Mucosa of stomach (tissue), 1 donor: ENCODE data around the gene PALLD.

Experiments used
- H3K27me3 ChIP-seq: one replicate; pipeline ENCODE4 v1.7.0; 2013; ENCODE audit warnings: mild to moderate bottlenecking, low read length; ENCODE audit not compliant: control insufficient read depth, insufficient read depth
- H3K36me3 ChIP-seq: one replicate; pipeline ENCODE4 v1.7.0; 2013; ENCODE audit warnings: low read length; ENCODE audit not compliant: control insufficient read depth, insufficient read depth
- H3K4me1 ChIP-seq: one replicate; pipeline ENCODE4 v1.7.0; 2013; ENCODE audit warnings: mild to moderate bottlenecking, low read length; ENCODE audit not compliant: control insufficient read depth, insufficient read depth
- H3K4me3 ChIP-seq: one replicate; pipeline ENCODE4 v1.7.0; 2013; ENCODE audit warnings: low read length
- H3K9ac ChIP-seq: one replicate; pipeline ENCODE4 v1.7.0; 2013; ENCODE audit warnings: mild to moderate bottlenecking, low read length, moderate library complexity
- H3K9me3 ChIP-seq: one replicate; pipeline ENCODE4 v1.7.0; 2013; ENCODE audit warnings: mild to moderate bottlenecking, low read length, moderate library complexity; ENCODE audit not compliant: control insufficient read depth
- donor health status: Pancreatic carcinoma.

PALLD gene

DNA sequence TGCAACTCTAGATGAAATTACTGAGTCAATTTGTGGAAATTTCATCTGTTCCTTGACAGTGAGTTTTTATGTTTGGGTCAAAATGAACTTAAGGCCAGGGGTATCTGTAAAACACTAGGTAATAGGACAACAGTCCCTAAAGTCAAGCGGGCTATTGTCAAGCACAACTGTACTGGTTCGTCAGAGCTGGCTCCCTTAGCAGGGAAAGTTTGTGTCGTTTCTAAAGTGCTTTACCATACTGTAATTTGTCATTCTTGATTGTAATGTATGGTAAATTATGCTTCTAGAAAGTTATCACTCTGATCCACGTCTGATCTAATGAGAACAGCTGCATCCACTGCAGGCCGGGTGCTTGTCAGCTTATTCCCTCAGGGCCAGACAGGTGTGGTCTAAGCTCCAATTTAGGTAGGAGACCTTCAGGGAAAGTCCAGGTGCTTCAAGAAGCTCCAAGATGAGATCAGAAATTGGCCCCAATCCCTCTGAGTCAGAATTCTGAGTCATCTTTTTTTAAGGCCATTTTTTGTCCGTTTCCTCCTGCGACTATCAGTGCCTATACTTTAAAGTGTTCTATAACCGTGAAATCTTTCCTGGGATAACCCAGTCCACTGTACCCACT, 92.2 kb downstream of the PALLD start:
- H3K4me1 ChIP-seq, result peaks cover 5% of the 10 kb centered on the region
- no peaks in the 10 kb centered on the region for H3K36me3 ChIP-seq
- no peaks in the 10 kb centered on the region for H3K9me3 ChIP-seq
- H3K4me3 ChIP-seq, result no peak overlapping the region
- no peaks in the 10 kb centered on the region for H3K27me3 ChIP-seq
- no peak overlapping the region for H3K9ac ChIP-seq

DNA sequence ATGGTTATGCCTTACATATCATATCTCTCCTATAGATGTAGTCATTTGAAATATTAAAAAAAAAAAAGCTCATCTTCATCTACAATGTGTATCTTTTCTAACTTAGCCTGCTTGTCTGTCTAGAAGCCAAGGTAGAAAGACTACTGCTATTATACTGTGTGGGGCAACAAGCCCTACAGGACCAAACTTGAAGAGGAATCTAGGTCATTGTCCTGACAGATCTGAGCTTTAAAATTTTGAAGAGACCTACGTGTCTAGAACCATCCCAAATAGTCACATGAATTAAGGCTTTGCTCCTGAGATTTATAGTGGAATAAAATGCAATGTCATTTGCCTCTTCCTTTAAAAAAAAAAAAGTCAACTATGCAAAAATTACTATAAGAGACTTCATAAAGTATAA, 95.8 kb downstream of the PALLD start:
- Histone ChIP-seq H3K4me1 (no peaks in the 10 kb centered on the region), H3K36me3 (no peaks in the 10 kb centered on the region), H3K9ac (no peak overlapping the region)

DNA sequence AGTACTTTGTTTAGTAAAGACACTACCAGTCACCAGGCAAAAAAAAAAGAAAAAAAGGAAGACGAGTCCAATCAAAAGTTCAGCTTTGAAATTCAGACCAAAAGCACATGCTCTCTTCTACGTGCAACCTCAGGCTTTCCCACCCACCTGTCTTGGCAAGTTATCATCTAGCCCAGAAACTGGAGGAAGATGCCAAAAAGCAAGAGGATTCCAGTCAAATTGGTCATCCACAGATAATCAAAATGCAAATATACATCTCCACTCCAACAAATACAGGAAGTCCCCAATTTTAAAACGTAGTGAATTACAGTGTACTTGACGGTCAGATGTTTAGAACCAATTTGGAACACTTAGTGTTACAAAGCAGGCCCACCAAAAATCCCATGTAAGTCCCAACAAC, 96.5 kb downstream of the PALLD start:
- no peak overlapping the region for H3K4me3 ChIP-seq
- H3K4me1 ChIP-seq, result no peaks in the 10 kb centered on the region
- no peaks in the 10 kb centered on the region for H3K36me3 ChIP-seq
- H3K27me3 ChIP-seq, result no peaks in the 10 kb centered on the region
- no peaks in the 10 kb centered on the region for H3K9me3 ChIP-seq
- no peak overlapping the region for H3K9ac ChIP-seq

More for the DNA sequence above, 95.8 kb downstream of the PALLD start:
- H3K4me3 ChIP-seq, result no peak overlapping the region
- H3K27me3 ChIP-seq, result no peaks in the 10 kb centered on the region
- H3K9me3 ChIP-seq, result no peaks in the 10 kb centered on the region

DNA sequence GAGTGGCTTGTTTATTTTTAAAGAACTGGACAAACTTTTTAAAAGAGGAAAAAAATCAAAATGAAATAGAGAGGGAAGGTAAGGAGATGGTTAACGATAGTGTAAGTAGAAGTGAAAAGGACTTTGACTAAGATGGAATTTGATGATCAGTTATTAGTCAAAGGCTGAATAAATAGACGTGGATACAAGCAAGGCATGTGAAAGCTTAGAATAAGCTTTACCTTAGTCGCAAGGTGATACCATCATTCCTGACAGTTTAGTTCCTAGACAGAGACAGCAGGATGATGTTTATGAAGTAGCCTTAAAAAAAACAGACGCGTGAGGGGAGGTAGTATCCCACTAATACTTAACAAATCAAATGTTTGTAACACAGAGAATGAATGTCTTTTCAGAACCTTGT, 97.3 kb downstream of the PALLD start:
- no peaks in the 10 kb centered on the region for H3K9me3 ChIP-seq
- H3K9ac ChIP-seq, result no peak overlapping the region
- H3K4me3 ChIP-seq, result no peak overlapping the region
- H3K4me1 ChIP-seq, result no peaks in the 10 kb centered on the region
- H3K36me3 ChIP-seq, result no peaks in the 10 kb centered on the region
- no peaks in the 10 kb centered on the region for H3K27me3 ChIP-seq

DNA sequence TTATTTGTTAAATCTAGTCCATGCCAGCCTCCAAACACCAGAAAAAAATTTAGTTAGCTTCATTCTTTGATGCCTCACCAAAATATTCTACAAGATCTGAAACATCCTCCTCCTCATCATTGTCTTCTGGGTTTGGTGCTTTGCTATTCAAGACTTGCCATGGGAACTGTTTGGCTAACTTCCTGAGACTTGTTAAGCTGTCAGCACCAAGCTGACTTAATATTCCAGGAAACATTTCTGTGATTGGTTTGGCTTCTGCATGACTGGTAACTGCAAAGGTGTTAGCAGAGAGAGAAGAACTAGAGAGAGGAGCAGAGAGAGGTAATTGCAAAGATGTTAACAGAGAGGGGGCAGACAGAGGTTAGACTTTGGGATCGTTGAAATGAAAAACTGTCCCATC, 101.3 kb downstream of the PALLD start:
- no peaks in the 10 kb centered on the region for H3K4me1 ChIP-seq
- no peaks in the 10 kb centered on the region for H3K27me3 ChIP-seq
- no peak overlapping the region for H3K9ac ChIP-seq
- no peaks in the 10 kb centered on the region for H3K36me3 ChIP-seq
- no peaks in the 10 kb centered on the region for H3K9me3 ChIP-seq
- no peak overlapping the region for H3K4me3 ChIP-seq

DNA sequence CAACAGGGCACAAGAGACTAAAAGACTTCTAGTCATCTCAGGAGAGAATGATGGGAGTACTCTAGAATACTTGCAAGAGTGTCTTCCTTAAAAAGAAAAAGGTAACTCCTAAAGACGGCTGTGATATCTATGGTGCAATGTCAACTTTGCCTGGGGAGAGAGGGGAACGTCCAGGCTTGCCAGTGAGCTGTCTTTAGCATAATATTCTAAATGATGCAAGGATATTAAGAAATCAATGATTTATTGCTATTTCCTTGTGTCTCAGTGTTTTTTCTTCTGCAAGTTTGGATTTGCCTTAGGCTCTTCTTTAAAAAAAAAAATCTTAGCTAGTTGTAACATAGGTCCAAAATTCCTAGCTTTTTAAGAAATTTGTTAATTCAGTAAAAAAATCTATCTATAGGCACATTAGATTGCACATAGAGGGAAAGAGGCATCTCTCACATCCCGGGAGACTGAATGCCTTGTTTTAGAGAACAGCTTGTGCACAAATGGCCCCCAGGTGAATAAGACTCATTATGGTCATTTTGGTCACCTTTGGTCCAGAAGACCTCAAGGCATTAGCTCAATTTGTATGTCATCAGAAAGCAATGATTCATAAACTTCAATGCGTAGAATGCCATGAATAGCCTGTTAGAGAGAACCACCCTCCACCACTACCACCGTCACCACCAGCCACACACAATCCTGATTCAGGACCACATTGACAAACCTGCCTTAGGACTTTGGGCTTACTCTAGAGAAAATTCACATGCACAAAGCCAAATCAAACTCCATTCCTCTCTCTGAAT, 104.1 kb downstream of the PALLD start:
- no peak overlapping the region for H3K4me3 ChIP-seq
- no peak overlapping the region for H3K9ac ChIP-seq
- no peaks in the 10 kb centered on the region for H3K27me3 ChIP-seq
- no peaks in the 10 kb centered on the region for H3K9me3 ChIP-seq
- no peaks in the 10 kb centered on the region for H3K4me1 ChIP-seq
- H3K36me3 ChIP-seq, result no peaks in the 10 kb centered on the region

DNA sequence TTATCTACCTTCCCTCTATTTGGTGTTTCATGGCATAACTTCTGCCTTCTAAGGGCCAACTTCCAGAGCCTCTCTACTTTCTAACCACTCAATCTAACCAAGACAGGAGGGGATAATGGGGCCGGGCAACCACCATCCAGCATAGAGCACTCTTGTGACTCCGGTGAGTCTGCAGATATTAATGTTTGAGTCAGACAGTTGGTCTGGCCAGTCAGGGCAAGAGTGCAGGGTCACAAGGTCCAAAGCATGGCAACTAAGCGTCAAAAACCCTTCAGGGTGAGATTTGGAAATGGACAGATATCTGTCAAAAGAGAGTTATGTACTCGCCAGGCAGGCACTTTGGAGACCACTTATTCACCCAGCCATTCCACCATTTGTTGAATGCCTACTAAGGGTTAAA, 105.0 kb downstream of the PALLD start:
- no peak overlapping the region for H3K9ac ChIP-seq
- no peaks in the 10 kb centered on the region for H3K27me3 ChIP-seq
- H3K4me1 ChIP-seq, result no peaks in the 10 kb centered on the region
- H3K9me3 ChIP-seq, result no peaks in the 10 kb centered on the region
- H3K36me3 ChIP-seq, result no peaks in the 10 kb centered on the region
- no peak overlapping the region for H3K4me3 ChIP-seq

DNA sequence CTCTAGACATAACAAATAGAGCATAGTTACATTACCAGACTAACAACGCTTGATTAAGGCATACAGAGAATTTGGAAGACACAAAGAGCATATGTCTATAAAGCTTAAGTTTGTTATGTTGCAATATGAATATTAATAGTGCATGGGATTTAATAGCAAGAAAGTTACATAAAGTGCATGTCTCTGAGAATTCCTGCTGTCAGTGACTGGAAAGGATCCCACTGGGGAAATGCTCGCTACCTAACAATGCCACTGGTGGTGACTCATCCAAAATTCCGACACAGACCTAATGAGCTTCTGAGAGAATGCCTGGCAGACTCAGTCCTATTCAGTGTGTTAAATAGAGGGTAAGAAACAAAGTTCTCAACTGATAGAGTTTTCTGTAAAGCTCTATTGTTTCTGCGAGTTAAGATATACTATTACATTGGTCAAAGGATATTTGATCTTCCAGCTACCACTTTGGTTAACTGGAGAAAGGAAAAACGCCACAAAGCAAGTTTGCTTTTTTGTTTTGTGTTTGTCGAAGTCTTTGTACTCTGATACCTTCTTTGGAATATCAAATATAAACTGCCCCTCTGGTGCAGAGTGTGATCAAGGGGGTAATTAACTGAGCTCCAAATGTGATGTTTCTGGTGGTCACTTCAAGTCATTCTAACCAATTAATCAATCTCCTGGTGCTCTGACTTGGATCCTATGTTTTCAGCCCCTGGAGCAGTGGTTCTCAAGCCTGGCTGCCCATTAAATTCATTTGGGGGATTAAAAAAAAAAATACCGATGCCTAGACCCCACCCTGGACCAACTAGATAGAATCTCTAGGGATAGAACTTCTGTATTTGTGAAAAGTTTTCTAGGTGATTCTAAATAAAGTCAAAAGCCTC, 107.9 kb downstream of the PALLD start:
- Histone ChIP-seq H3K36me3 (no peaks in the 10 kb centered on the region), H3K9ac (no peak overlapping the region), H3K4me3 (no peak overlapping the region), H3K27me3 (no peaks in the 10 kb centered on the region), H3K4me1 (no peaks in the 10 kb centered on the region), H3K9me3 (no peaks in the 10 kb centered on the region)

DNA sequence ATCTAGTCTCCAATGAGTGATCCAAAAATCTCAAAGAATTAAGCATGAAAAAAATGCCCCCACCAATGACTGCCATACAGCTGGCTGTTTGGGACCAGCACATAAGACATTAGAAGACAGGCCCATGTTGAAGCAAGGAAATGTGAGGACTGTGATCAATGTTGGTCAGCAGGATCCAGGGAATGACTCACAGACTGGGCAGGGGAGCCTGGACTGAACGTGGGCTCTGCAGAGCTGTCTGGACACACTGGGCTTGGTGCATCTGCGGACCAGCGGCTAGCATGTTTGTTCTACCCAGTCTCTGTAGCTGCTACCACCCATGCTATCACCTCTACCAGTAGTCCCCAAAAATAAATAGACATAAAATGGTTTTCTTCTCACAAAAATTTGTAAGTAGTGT, 108.6 kb downstream of the PALLD start:
- Histone ChIP-seq H3K4me1 (no peaks in the 10 kb centered on the region), H3K9me3 (no peaks in the 10 kb centered on the region), H3K9ac (no peak overlapping the region), H3K4me3 (no peak overlapping the region), H3K27me3 (no peaks in the 10 kb centered on the region), H3K36me3 (no peaks in the 10 kb centered on the region)

DNA sequence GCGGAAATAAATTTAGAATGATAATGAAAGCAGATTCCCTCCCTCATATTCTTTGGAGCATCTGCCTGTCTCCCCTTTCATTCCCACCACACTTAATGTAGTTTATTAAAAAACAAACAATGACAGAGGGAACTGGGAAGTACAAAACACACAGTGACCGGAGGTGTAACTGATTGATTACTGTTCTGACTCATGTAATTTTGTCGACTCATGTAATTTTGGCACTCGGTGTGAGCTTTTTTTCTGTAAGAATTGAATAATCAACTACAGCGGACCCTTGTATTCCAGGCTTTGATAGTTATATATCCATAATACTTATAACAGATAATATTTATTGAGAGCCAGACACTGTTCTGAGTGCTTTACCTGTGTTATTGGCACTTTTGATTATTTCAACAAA, 110.4 kb downstream of the PALLD start:
- H3K9me3 ChIP-seq, result no peaks in the 10 kb centered on the region
- H3K27me3 ChIP-seq, result no peaks in the 10 kb centered on the region
- H3K36me3 ChIP-seq, result no peaks in the 10 kb centered on the region
- H3K9ac ChIP-seq, result no peak overlapping the region
- H3K4me3 ChIP-seq, result no peak overlapping the region
- no peaks in the 10 kb centered on the region for H3K4me1 ChIP-seq

DNA sequence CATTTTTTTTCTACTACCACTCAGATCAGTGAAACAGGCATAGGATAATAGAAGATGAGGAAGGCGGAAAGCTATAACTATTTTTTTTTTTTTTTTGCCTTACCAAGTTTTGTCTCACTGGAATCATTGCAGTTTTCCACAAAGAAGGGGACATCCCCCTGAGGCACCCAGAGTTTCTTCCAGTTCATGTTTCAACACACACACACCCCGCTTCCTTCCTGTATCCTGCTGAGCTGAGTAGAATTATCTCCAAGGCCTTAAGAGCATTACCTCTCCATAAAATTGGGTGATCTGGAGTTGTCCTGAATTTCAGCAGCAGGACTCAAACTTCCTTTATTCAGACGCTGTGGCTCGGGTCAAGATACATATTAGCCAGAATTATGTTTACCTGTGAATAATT, 111.9 kb downstream of the PALLD start:
- H3K9me3 ChIP-seq, result no peaks in the 10 kb centered on the region
- no peaks in the 10 kb centered on the region for H3K27me3 ChIP-seq
- H3K36me3 ChIP-seq, result no peaks in the 10 kb centered on the region
- H3K9ac ChIP-seq, result no peak overlapping the region
- H3K4me1 ChIP-seq, result no peaks in the 10 kb centered on the region
- H3K4me3 ChIP-seq, result no peak overlapping the region

DNA sequence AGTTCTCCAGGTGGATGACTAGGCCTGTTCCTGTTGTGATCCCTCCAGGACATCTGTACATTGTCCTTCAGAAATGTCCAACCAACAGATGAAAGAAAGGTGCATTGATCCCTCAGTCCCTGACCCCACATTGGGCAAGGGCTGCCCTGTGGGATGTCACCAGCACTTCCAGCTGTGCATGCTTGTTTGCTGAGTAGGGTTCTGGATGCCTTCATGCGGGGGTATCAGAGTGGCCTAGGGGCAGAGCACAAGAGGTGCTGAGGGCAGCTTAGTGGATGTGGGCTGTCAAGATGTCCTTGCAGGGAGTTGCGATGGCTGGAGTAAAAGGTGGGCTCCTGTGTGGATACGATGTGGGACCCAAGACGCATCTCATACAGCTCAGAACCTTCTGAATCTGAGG, 112.5 kb downstream of the PALLD start:
- Histone ChIP-seq H3K4me1 (no peaks in the 10 kb centered on the region), H3K27me3 (no peaks in the 10 kb centered on the region), H3K9ac (no peak overlapping the region), H3K4me3 (no peak overlapping the region), H3K36me3 (no peaks in the 10 kb centered on the region), H3K9me3 (no peaks in the 10 kb centered on the region)
